Psoas muscle (tissue), 8 donors: ENCODE data around the gene PCBP3. TPM values are rescaled to one million over a fixed set of nuclear protein-coding genes. Genes with fewer than 3 reads are reported as not detected.

Source experiments
- ATAC-seq, 4 donors: fragments of 200-7000 bp; cut with Tn5 transposase; one replicate each; pipeline ENCODE4 v1.9.1; 2020; ENCODE audit warnings: moderate library complexity in 3 of 4, mild to moderate bottlenecking in 2 of 4
- DNase-seq, 2 donors: peaks; one replicate each; pipeline ENCODE4 v3.0.0-alpha.2; 2020
- H3K27ac ChIP-seq: fragments of 200-600 bp; one replicate; pipeline ENCODE4 v1.8.0; 2022
- H3K27me3 ChIP-seq, 3 donors: fragments of 200-600 bp in 1 of 3; one replicate each; pipeline versions ENCODE4 v1.6.1 to v1.8.0; 2013 to 2022; ENCODE audit warnings: low read length in 2 of 3, mild to moderate bottlenecking in 2 of 3, moderate library complexity in 1 of 3; ENCODE audit not compliant: insufficient read depth in 3 of 3
- H3K36me3 ChIP-seq, 2 donors: fragments of 200-600 bp in 1 of 2; one replicate each; pipeline versions ENCODE4 v1.6.1 to v1.8.0; 2013 to 2022; ENCODE audit warnings: low read depth in 1 of 2, mild to moderate bottlenecking in 1 of 2, moderate library complexity in 1 of 2; ENCODE audit not compliant: insufficient read depth in 1 of 2
- H3K4me1 ChIP-seq: fragments of 200-600 bp; one replicate; pipeline ENCODE4 v1.8.0; 2022
- H3K4me3 ChIP-seq: fragments of 200-600 bp; one replicate; pipeline ENCODE4 v1.8.0; 2022; ENCODE audit warnings: mild to moderate bottlenecking
- H3K9me3 ChIP-seq: fragments of 200-600 bp; one replicate; pipeline ENCODE4 v1.8.0; 2022
- CTCF ChIP-seq: fragments of 200-600 bp; IDR thresholded peaks from one replicate; pipeline ENCODE4 v1.8.0; 2022; ENCODE audit warnings: antibody characterized with exemption
- WGBS, 3 donors: extraction: QIAGEN DNeasy Blood & Tissue Kit; methylation state at CpG; one replicate each; pipeline versions ENCODE4 v1.1.6 to v1.1.7; 2013; 5-methylcytosine and 5-hydroxymethylcytosine counted together
- intact Hi-C, 2 donors: fragments of 100-400 bp; cut with DNase I; formaldehyde crosslinking; loops; one replicate each; pipeline versions ENCODE4 v1.11.0 to v1.14.2; 2022
- polyA plus RNA-seq, 3 donors: library from polyadenylated mRNA; stranded (reverse); fragments of 200-250 nt; gene quantifications; one replicate each; pipeline ENCODE4 v1.2.3, GENCODE V29; 2013
- total RNA-seq, 4 donors: library from RNA; stranded (reverse); fragmentation: NEBNext Ultra II Directional in 2 of 4; extraction: Animal tissue kit (Norgen Biotek cat#: 25700) in 2 of 4; gene quantifications; one replicate each; pipeline versions ENCODE4 v1.2.1 to v1.2.4, GENCODE V29; 2021 to 2023
- donor health status: healthy with polysubstance abuse.
- donor health status: DM: no; HTN: no; CAD: no; lungs with moderate emphysema.
- donor health status: Bipolar disorder and iron deficiency.
- donor health status: healthy.
- donor health status: DM: yes; HTN: yes; CAD: no.
- donor health status: DM: no; HTN: no; CAD: no.
- donor health status: DM: no; HTN: no; CAD: no.
- donor health status: DM: yes; HTN: yes; CAD: no.

The PCBP3 gene
- total and polyA plus RNA-seq, 7 donors: 0.10 to 0.91 (median 0.33) TPM; not detected in 1

GRCh38 chr21:45945066-45945867, 301.7 kb downstream of the PCBP3 start:
- no peak overlapping the region for H3K4me3 ChIP-seq
- ATAC-seq (no peak), DNase-seq (no peak)
- H3K27ac ChIP-seq: no peak overlapping the region
- peaks cover 0 to 37% (median 11%) of the 10 kb centered on the region in 3 donors for H3K27me3 ChIP-seq
- intact Hi-C loops: no loop called here
- 78 to 79% (median 79%) methylated on average over 24 of the region's 24 CpGs for WGBS, 3 donors
- no peaks in the 10 kb centered on the region for H3K36me3 ChIP-seq
- H3K9me3 ChIP-seq: no peaks in the 10 kb centered on the region
- H3K4me1 ChIP-seq: no peaks in the 10 kb centered on the region
- no peak for TF ChIP-seq CTCF

- ATAC-seq (no peak), DNase-seq (no peak)
- Histone ChIP-seq H3K4me1 (no peaks in the 10 kb centered on the region), H3K9me3 (no peaks in the 10 kb centered on the region), H3K27me3 (peaks cover 0 to 43% (median 11%) of the 10 kb centered on the region in 3 donors), H3K36me3 (no peaks in the 10 kb centered on the region), H3K4me3 (no peak overlapping the region), H3K27ac (no peak overlapping the region)
- WGBS, 3 donors: 47 to 54% (median 48%) methylated on average over 12 of the region's 12 CpGs
- intact Hi-C loops: no loop called here
- TF ChIP-seq CTCF: no peak
Measured at GRCh38 chr21:45945868-45946210, 302.3 kb downstream of the PCBP3 start.

- Histone ChIP-seq H3K27me3 (peaks cover 0 to 56% (median 15%) of the 10 kb centered on the region in 3 donors), H3K9me3 (no peaks in the 10 kb centered on the region), H3K4me1 (no peaks in the 10 kb centered on the region), H3K27ac (no peak overlapping the region), H3K4me3 (no peak overlapping the region), H3K36me3 (no peaks in the 10 kb centered on the region)
- no peak for TF ChIP-seq CTCF
- ATAC-seq: no peak
- intact Hi-C loops: no loop called here
- no peak for DNase-seq
- WGBS, 3 donors: 79 to 85% (median 79%) methylated on average over 16 of the region's 16 CpGs
Measured at GRCh38 chr21:45947296-45947695, 303.8 kb downstream of the PCBP3 start.

GRCh38 chr21:45947716-45948255, 304.3 kb downstream of the PCBP3 start:
- 90 to 91% (median 90%) methylated on average over 16 of the region's 16 CpGs for WGBS, 3 donors
- no peaks in the 10 kb centered on the region for H3K36me3 ChIP-seq
- H3K27ac ChIP-seq: no peak overlapping the region
- DNase-seq (no peak), ATAC-seq (no peak)
- intact Hi-C loops: no loop called here
- H3K9me3 ChIP-seq: no peaks in the 10 kb centered on the region
- no peak for TF ChIP-seq CTCF
- H3K27me3 ChIP-seq: peaks cover 0 to 56% (median 17%) of the 10 kb centered on the region in 3 donors
- H3K4me3 ChIP-seq: no peak overlapping the region
- no peaks in the 10 kb centered on the region for H3K4me1 ChIP-seq
